GM23338 (cell line): ENCODE results near the gene CYP1B1. TPM values are rescaled to one million over a fixed set of nuclear protein-coding genes. Genes with fewer than 3 reads are reported as not detected.

Experiments used
- ATAC-seq: fragments of 200-7000 bp; cut with Tn5 transposase; 3 replicates; pipeline ENCODE4 v1.9.1; 2020
- DNase-seq: peaks from one replicate; pipeline ENCODE4 v3.0.0-alpha.2; 2015; ENCODE audit warnings: low spot score
- H2AFZ ChIP-seq: fragments of 200-600 bp; sonication (generic); 2 replicates; pipeline ENCODE4 v1.8.0; 2016; ENCODE audit warnings: antibody characterized with exemption, mild to moderate bottlenecking, moderate library complexity
- H3F3A ChIP-seq: fragments of 200-600 bp; sonication (generic); replicated peaks from 2 replicates; pipeline ENCODE4 v1.8.0; 2017; ENCODE audit warnings: antibody characterized with exemption, mixed run types, low read depth
- H3K27ac ChIP-seq: fragments of 200-600 bp; sonication (generic); 2 replicates; pipeline ENCODE4 v1.6.1; 2016; ENCODE audit warnings: low read depth
- H3K27me3 ChIP-seq: fragments of 200-600 bp; sonication (generic); 2 replicates; pipeline ENCODE4 v1.8.0; 2016; ENCODE audit warnings: mild to moderate bottlenecking, mixed run types, moderate library complexity; ENCODE audit not compliant: insufficient read depth
- H3K36me3 ChIP-seq: fragments of 200-600 bp; sonication (generic); 2 replicates; pipeline ENCODE4 v1.8.0; 2016; ENCODE audit warnings: mild to moderate bottlenecking; ENCODE audit not compliant: insufficient read depth
- H3K4me1 ChIP-seq: fragments of 200-600 bp; sonication (generic); 2 replicates; pipeline ENCODE4 v1.8.0; 2016; ENCODE audit warnings: mild to moderate bottlenecking, moderate library complexity; ENCODE audit not compliant: insufficient read depth
- H3K4me2 ChIP-seq: fragments of 200-600 bp; sonication (generic); 2 replicates; pipeline ENCODE4 v1.7.1; 2017; ENCODE audit warnings: mixed run types
- H3K4me3 ChIP-seq: fragments of 200-600 bp; sonication (generic); 2 replicates; pipeline ENCODE4 v1.6.1; 2016; ENCODE audit warnings: mixed run types
- H3K79me2 ChIP-seq: fragments of 200-600 bp; sonication (generic); replicated peaks from 2 replicates; pipeline ENCODE4 v1.8.0; 2017; ENCODE audit warnings: mild to moderate bottlenecking; ENCODE audit not compliant: insufficient read depth
- H3K9me2 ChIP-seq: fragments of 200-600 bp; sonication (generic); 2 replicates; pipeline ENCODE4 v1.8.0; 2017; ENCODE audit not compliant: insufficient read depth
- H4K20me1 ChIP-seq: fragments of 200-600 bp; sonication (generic); replicated peaks from 2 replicates; pipeline ENCODE4 v1.8.0; 2017; ENCODE audit warnings: mild to moderate bottlenecking; ENCODE audit not compliant: insufficient read depth
- H3K27ac Mint-ChIP-seq: 2 replicates; pipeline ENCODE4 v1.8.0; 2020; ENCODE audit warnings: inconsistent platforms, mild to moderate bottlenecking, moderate library complexity, mixed read lengths
- H3K27me3 Mint-ChIP-seq: 3 replicates; pipeline ENCODE4 v1.8.0; 2022; ENCODE audit warnings: low read depth, mild to moderate bottlenecking, moderate library complexity, mixed read lengths, inconsistent platforms; ENCODE audit not compliant: insufficient read depth, poor library complexity
- H3K36me3 Mint-ChIP-seq: 3 replicates; pipeline ENCODE4 v1.8.0; 2021; ENCODE audit warnings: low read depth, mild to moderate bottlenecking, inconsistent platforms, moderate library complexity, mixed read lengths
- H3K4me1 Mint-ChIP-seq: 3 replicates; pipeline ENCODE4 v1.8.0; 2020; ENCODE audit warnings: mild to moderate bottlenecking, inconsistent platforms, mixed read lengths
- H3K4me3 Mint-ChIP-seq: 3 replicates; pipeline ENCODE4 v1.8.0; 2021; ENCODE audit warnings: moderate library complexity, mild to moderate bottlenecking, inconsistent platforms, mixed read lengths
- H3K9me3 Mint-ChIP-seq: 3 replicates; pipeline ENCODE4 v1.8.0; 2020; ENCODE audit warnings: moderate library complexity, mild to moderate bottlenecking, inconsistent platforms, mixed read lengths
- CREB1 ChIP-seq: fragments of 250-450 bp; sonication (Bioruptor Pico); IDR thresholded peaks from 2 replicates; pipeline ENCODE4 v1.5.0; 2020; ENCODE audit warnings: low read depth, mild to moderate bottlenecking, moderate library complexity
- EZH2 ChIP-seq: fragments of 200-600 bp; sonication (generic); IDR thresholded peaks from one replicate; pipeline ENCODE4 v1.8.0; 2017; ENCODE audit warnings: antibody characterized with exemption, mild to moderate bottlenecking, low read depth; ENCODE audit not compliant: unreplicated experiment
- EZH2phosphoT487 ChIP-seq: fragments of 200-600 bp; sonication (generic); IDR thresholded peaks from one replicate; pipeline ENCODE4 v1.8.1; 2018; ENCODE audit warnings: antibody characterized with exemption; ENCODE audit not compliant: unreplicated experiment
- JUNB ChIP-seq: IDR thresholded peaks from one replicate; pipeline ENCODE4 v1.6.1; 2016; ENCODE audit warnings: antibody characterized with exemption; ENCODE audit not compliant: unreplicated experiment
- NANOG ChIP-seq: IDR thresholded peaks from 2 replicates; pipeline ENCODE4 v1.6.1; 2016; ENCODE audit warnings: antibody characterized with exemption, borderline replicate concordance
- POLR2AphosphoS5 ChIP-seq: IDR thresholded peaks from 2 replicates; pipeline ENCODE4 v1.6.1; 2016; ENCODE audit warnings: antibody characterized with exemption, low read depth
- STAT1 ChIP-seq: IDR thresholded peaks from one replicate; pipeline ENCODE4 v1.6.1; 2016; ENCODE audit warnings: antibody characterized with exemption; ENCODE audit not compliant: unreplicated experiment
- ZNF114 ChIP-seq: fragments of 250-450 bp; sonication (Bioruptor Pico); IDR thresholded peaks from 2 replicates; pipeline ENCODE4 v1.5.0; 2020; ENCODE audit warnings: mild to moderate bottlenecking, moderate library complexity
- ZNF331 ChIP-seq: fragments of 250-450 bp; sonication (Bioruptor Pico); IDR thresholded peaks from 2 replicates; pipeline ENCODE4 v1.5.0; 2020; ENCODE audit warnings: low read depth, mild to moderate bottlenecking, moderate library complexity
- polyA plus RNA-seq: library from polyadenylated mRNA; unstranded; fragments of >200 nt; fragmentation: Nextera tagmentation; extraction: Ambion mirVana; gene quantifications from 2 replicates; pipeline ENCODE4 v1.2.1, GENCODE V29; 2016
- total RNA-seq: library from RNA; depleted of rRNA; stranded (reverse); fragments of >200 nt; shearing (Covaris generic); gene quantifications from 2 replicates; pipeline ENCODE4 v1.2.3, GENCODE V29; 2014
- TF ChIP-seq, protein P1 (sequence below): IDR thresholded peaks from one replicate; pipeline ENCODE4 v1.6.1; 2018; ENCODE audit warnings: antibody characterized with exemption; ENCODE audit not compliant: unreplicated experiment
- TF ChIP-seq, protein P2 (sequence below): IDR thresholded peaks from 2 replicates; pipeline ENCODE4 v1.6.1; 2016; ENCODE audit warnings: antibody characterized with exemption
- TF ChIP-seq, protein P3 (sequence below), 2 experiments: fragments of 200-600 bp in 1 of 2; sonication (generic) in 1 of 2; conservative IDR thresholded peaks; 2 replicates each; pipeline versions ENCODE4 v1.5.1 to v1.6.1; 2016 to 2017; ENCODE audit warnings: antibody characterized with exemption in 2 of 2, low read depth in 2 of 2, mild to moderate bottlenecking in 2 of 2, moderate library complexity in 1 of 2

CYP1B1 gene
- total and polyA plus RNA-seq, 2 experiments from 2014 or later, result 3.3 to 6.2 TPM

DNA sequence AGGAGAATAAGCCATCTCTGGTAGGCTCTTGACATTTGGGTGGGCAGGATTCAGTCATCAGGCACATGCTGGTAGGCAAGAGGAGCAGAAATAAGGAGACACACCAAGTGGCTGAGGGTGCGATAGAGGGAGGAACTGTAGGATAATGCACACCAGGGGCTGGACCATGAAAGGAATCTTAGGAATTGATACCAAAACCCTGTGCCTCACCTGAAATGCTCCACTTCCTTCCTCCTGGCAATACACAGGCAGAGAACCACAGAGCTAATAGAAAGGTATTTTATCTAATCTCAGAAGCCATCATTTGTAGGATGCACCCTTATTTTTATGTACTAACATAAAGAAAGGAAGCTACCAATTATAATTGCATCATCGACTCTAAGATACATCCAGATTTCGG, 4.4 kb upstream of the CYP1B1 start:
- H3K27ac ChIP-seq, result peak overlapping the region; percentile 57
- no peaks in the 10 kb centered on the region for H3K79me2 ChIP-seq
- ATAC-seq, result no peak
- peak overlapping the region; percentile 22 for H3K4me3 ChIP-seq
- H3K4me2 ChIP-seq, result peak overlapping the region; percentile 71
- H3K9me2 ChIP-seq, result no peaks in the 10 kb centered on the region
- Mint-ChIP-seq H3K4me3 (no peak overlapping the region; the same call in 2 of the 3 replicates), H3K4me1 (peaks cover 64% of the 10 kb centered on the region), H3K36me3 (peaks cover 4% of the 10 kb centered on the region), H3K9me3 (no peaks in the 10 kb centered on the region; the same call in 2 of the 3 replicates), H3K27ac (no peak overlapping the region), H3K27me3 (peaks cover 38% of the 10 kb centered on the region)
- no peaks in the 10 kb centered on the region for H3K36me3 ChIP-seq
- DNase-seq, result no peak
- no peak overlapping the region for H2AFZ ChIP-seq
- peaks cover 24% of the 10 kb centered on the region for H3K27me3 ChIP-seq
- peaks cover 15% of the 10 kb centered on the region; the same call in 1 of the 2 replicates for H3F3A ChIP-seq
- TF ChIP-seq, protein P1, sequence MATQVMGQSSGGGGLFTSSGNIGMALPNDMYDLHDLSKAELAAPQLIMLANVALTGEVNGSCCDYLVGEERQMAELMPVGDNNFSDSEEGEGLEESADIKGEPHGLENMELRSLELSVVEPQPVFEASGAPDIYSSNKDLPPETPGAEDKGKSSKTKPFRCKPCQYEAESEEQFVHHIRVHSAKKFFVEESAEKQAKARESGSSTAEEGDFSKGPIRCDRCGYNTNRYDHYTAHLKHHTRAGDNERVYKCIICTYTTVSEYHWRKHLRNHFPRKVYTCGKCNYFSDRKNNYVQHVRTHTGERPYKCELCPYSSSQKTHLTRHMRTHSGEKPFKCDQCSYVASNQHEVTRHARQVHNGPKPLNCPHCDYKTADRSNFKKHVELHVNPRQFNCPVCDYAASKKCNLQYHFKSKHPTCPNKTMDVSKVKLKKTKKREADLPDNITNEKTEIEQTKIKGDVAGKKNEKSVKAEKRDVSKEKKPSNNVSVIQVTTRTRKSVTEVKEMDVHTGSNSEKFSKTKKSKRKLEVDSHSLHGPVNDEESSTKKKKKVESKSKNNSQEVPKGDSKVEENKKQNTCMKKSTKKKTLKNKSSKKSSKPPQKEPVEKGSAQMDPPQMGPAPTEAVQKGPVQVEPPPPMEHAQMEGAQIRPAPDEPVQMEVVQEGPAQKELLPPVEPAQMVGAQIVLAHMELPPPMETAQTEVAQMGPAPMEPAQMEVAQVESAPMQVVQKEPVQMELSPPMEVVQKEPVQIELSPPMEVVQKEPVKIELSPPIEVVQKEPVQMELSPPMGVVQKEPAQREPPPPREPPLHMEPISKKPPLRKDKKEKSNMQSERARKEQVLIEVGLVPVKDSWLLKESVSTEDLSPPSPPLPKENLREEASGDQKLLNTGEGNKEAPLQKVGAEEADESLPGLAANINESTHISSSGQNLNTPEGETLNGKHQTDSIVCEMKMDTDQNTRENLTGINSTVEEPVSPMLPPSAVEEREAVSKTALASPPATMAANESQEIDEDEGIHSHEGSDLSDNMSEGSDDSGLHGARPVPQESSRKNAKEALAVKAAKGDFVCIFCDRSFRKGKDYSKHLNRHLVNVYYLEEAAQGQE, result no peak
- TF ChIP-seq JUNB (no peak), ZNF114 (no peak), NANOG (no peak), STAT1 (no peak), CREB1 (CRISPR knock-in tag) (no peak), POLR2AphosphoS5 (no peak), ZNF331 (CRISPR knock-in tag) (no peak), EZH2phosphoT487 (no peak), EZH2 (no peak)
- TF ChIP-seq, protein P2, sequence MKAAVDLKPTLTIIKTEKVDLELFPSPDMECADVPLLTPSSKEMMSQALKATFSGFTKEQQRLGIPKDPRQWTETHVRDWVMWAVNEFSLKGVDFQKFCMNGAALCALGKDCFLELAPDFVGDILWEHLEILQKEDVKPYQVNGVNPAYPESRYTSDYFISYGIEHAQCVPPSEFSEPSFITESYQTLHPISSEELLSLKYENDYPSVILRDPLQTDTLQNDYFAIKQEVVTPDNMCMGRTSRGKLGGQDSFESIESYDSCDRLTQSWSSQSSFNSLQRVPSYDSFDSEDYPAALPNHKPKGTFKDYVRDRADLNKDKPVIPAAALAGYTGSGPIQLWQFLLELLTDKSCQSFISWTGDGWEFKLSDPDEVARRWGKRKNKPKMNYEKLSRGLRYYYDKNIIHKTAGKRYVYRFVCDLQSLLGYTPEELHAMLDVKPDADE, result no peak
- TF ChIP-seq, protein P3, sequence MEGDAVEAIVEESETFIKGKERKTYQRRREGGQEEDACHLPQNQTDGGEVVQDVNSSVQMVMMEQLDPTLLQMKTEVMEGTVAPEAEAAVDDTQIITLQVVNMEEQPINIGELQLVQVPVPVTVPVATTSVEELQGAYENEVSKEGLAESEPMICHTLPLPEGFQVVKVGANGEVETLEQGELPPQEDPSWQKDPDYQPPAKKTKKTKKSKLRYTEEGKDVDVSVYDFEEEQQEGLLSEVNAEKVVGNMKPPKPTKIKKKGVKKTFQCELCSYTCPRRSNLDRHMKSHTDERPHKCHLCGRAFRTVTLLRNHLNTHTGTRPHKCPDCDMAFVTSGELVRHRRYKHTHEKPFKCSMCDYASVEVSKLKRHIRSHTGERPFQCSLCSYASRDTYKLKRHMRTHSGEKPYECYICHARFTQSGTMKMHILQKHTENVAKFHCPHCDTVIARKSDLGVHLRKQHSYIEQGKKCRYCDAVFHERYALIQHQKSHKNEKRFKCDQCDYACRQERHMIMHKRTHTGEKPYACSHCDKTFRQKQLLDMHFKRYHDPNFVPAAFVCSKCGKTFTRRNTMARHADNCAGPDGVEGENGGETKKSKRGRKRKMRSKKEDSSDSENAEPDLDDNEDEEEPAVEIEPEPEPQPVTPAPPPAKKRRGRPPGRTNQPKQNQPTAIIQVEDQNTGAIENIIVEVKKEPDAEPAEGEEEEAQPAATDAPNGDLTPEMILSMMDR (conservative IDR thresholded peaks at IDR 0.05; ENCODE audit: low read depth in 2 of 2), result no peak
- H3K4me1 ChIP-seq, result peaks cover 39% of the 10 kb centered on the region
- H4K20me1 ChIP-seq, result no peaks in the 10 kb centered on the region
